Mesothelial cell of epicardium (in vitro differentiated cells): ENCODE measurements around the gene PDE10A. TPM values are rescaled to one million over a fixed set of nuclear protein-coding genes. Genes with fewer than 3 reads are reported as not detected.

ENCODE experiments used
- DNase-seq, 2 experiments: peaks; one replicate each; pipeline ENCODE4 v3.0.0; 2021; ENCODE audit warnings: low spot score in 2 of 2; ENCODE audit not compliant: unreplicated experiment in 2 of 2
- H3K27ac Mint-ChIP-seq: 2 replicates; pipeline ENCODE4 v1.8.0; 2021; ENCODE audit warnings: mixed read lengths
- H3K27me3 Mint-ChIP-seq: 2 replicates; pipeline ENCODE4 v1.8.0; 2021; ENCODE audit warnings: low read depth, mixed read lengths
- H3K36me3 Mint-ChIP-seq: 2 replicates; pipeline ENCODE4 v1.8.0; 2021; ENCODE audit warnings: mixed read lengths
- H3K4me1 Mint-ChIP-seq: 2 replicates; pipeline ENCODE4 v1.8.0; 2021; ENCODE audit warnings: mixed read lengths
- H3K4me3 Mint-ChIP-seq: 2 replicates; pipeline ENCODE4 v1.8.0; 2021; ENCODE audit warnings: mild to moderate bottlenecking, moderate library complexity, mixed read lengths
- H3K9me3 Mint-ChIP-seq: 2 replicates; pipeline ENCODE4 v1.8.0; 2021; ENCODE audit warnings: mixed read lengths
- CTCF ChIP-seq: fragments of 200-600 bp; sonication (generic); IDR thresholded peaks from one replicate; pipeline ENCODE4 v1.5.0; 2021; ENCODE audit warnings: antibody characterized with exemption; ENCODE audit not compliant: unreplicated experiment
- total RNA-seq: library from RNA; stranded (reverse); gene quantifications from 3 replicates; pipeline ENCODE4 v1.2.1, GENCODE V29; 2021

The PDE10A gene
- total RNA-seq, 1 donor from 2014 or later, result 12.8 TPM

GRCh38 chr6:165644586-165645266 lies 18.3 kb downstream of the PDE10A start:
- H3K27ac Mint-ChIP-seq, result no peak overlapping the region
- no peaks in the 10 kb centered on the region for H3K9me3 Mint-ChIP-seq
- H3K4me3 Mint-ChIP-seq, result no peak overlapping the region
- peaks cover 2% of the 10 kb centered on the region for H3K27me3 Mint-ChIP-seq
- H3K4me1 Mint-ChIP-seq, result peaks cover 18% of the 10 kb centered on the region
- H3K36me3 Mint-ChIP-seq, result peaks cover 3% of the 10 kb centered on the region
- TF ChIP-seq CTCF, result no peak
- DNase-seq, result no peak

- H3K4me3 Mint-ChIP-seq, result no peak overlapping the region
- no peaks in the 10 kb centered on the region for H3K9me3 Mint-ChIP-seq
- no peak overlapping the region for H3K27ac Mint-ChIP-seq
- peaks cover 2% of the 10 kb centered on the region for H3K27me3 Mint-ChIP-seq
- H3K4me1 Mint-ChIP-seq, result peaks cover 6% of the 10 kb centered on the region
- no peak for DNase-seq
- no peak for TF ChIP-seq CTCF
- peaks cover 3% of the 10 kb centered on the region for H3K36me3 Mint-ChIP-seq
Measured at GRCh38 chr6:165643015-165643414, 20.0 kb downstream of the PDE10A start.

GRCh38 chr6:165641672-165642156 lies 21.3 kb downstream of the PDE10A start:
- Mint-ChIP-seq H3K27ac (no peak overlapping the region), H3K27me3 (peaks cover 2% of the 10 kb centered on the region), H3K4me1 (peaks cover 15% of the 10 kb centered on the region), H3K36me3 (peaks cover 3% of the 10 kb centered on the region), H3K4me3 (no peak overlapping the region), H3K9me3 (no peaks in the 10 kb centered on the region)
- DNase-seq, result no peak
- TF ChIP-seq CTCF, result no peak

- Mint-ChIP-seq H3K4me3 (no peak overlapping the region), H3K36me3 (peaks cover 3% of the 10 kb centered on the region), H3K27ac (no peak overlapping the region), H3K9me3 (no peaks in the 10 kb centered on the region), H3K4me1 (peaks cover 24% of the 10 kb centered on the region), H3K27me3 (no peaks in the 10 kb centered on the region)
- TF ChIP-seq CTCF, result no peak
- DNase-seq, result no peak
Measured at GRCh38 chr6:165640806-165641205, 22.2 kb downstream of the PDE10A start.

GRCh38 chr6:165638530-165638929 lies 24.5 kb downstream of the PDE10A start:
- Mint-ChIP-seq H3K9me3 (no peaks in the 10 kb centered on the region), H3K4me3 (no peak overlapping the region)

More at GRCh38 chr6:165638530-165638929, 24.5 kb downstream of the PDE10A start:
- Mint-ChIP-seq H3K27ac (peak overlapping the region; percentile 17), H3K36me3 (no peaks in the 10 kb centered on the region), H3K4me1 (peaks cover 41% of the 10 kb centered on the region), H3K27me3 (no peaks in the 10 kb centered on the region)
- DNase-seq, result no peak
- no peak for TF ChIP-seq CTCF
